GM12801 (cell line): Measurements from ENCODE around the gene TCP1.

Source experiments
- TF ChIP-seq, protein P1 (sequence below): IDR thresholded peaks from one replicate; pipeline ENCODE4 v1.5.1; 2011; ENCODE audit warnings: control low read depth; ENCODE audit not compliant: insufficient read length; ENCODE audit errors: extremely low read depth

TCP1 gene

DNA sequence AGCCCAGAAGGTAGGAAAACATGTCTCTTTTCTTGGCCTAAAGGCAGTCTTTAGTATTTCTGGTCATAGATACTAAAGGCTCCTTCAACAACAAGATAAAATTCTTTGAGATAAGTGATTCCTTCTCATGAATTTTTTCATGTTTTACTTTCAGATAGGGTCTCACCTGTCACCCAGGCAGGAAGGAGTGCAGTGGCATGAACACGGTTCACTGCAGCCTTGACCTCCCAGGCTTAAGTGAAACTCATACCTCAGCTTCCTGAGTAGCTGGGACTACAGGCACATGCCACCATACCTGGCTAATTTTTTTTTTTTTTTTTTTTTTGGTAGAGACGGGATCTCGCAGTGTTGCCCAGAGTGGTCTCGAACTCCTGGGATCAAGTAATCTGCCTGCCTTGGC, 19.7 kb upstream of the TCP1 start:
- TF ChIP-seq, protein P1, sequence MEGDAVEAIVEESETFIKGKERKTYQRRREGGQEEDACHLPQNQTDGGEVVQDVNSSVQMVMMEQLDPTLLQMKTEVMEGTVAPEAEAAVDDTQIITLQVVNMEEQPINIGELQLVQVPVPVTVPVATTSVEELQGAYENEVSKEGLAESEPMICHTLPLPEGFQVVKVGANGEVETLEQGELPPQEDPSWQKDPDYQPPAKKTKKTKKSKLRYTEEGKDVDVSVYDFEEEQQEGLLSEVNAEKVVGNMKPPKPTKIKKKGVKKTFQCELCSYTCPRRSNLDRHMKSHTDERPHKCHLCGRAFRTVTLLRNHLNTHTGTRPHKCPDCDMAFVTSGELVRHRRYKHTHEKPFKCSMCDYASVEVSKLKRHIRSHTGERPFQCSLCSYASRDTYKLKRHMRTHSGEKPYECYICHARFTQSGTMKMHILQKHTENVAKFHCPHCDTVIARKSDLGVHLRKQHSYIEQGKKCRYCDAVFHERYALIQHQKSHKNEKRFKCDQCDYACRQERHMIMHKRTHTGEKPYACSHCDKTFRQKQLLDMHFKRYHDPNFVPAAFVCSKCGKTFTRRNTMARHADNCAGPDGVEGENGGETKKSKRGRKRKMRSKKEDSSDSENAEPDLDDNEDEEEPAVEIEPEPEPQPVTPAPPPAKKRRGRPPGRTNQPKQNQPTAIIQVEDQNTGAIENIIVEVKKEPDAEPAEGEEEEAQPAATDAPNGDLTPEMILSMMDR = no peak

GRCh38 chr6:159808647-159809046, 19.2 kb upstream of the TCP1 start:
- TF ChIP-seq, protein P1 = no peak

GRCh38 chr6:159807150-159807858, 17.9 kb upstream of the TCP1 start:
- TF ChIP-seq, protein P1 = no peak

- TF ChIP-seq, protein P1 = no peak
These were observed 16.6 kb upstream of the TCP1 start for GRCh38 chr6:159806021-159806458.

GRCh38 chr6:159805440-159806020, 16.1 kb upstream of the TCP1 start:
- TF ChIP-seq, protein P1 = no peak

DNA sequence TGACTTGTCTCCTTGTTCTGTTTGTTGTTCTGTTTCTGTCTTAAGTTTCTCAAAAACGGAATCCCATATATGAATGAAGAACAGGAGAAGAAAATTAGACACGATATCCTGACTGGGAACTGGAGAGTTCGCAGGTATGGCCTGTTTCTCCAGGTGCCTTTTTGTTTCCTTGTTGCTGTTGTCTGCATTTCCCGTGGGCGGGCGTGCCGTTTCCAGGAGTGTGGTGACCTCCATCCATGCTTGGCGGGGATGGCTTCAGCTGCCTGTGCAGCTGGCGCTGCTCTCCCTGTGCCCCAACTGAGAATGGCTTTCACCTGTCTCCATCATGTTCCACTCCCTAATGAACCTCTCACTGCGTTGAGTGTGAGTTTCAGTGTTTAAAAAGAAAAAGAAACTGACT, 15.1 kb upstream of the TCP1 start:
- TF ChIP-seq, protein P1 = no peak

GRCh38 chr6:159801935-159802334, 12.5 kb upstream of the TCP1 start:
- TF ChIP-seq, protein P1 = no peak
